ENCODE results near the gene SPRR3. TPM values are rescaled to one million over a fixed set of nuclear protein-coding genes. Genes with fewer than 3 reads are reported as not detected.

SPRR3 gene
- total RNA-seq, 1 experiment from 2014 or later = 0.57 TPM

DNA sequence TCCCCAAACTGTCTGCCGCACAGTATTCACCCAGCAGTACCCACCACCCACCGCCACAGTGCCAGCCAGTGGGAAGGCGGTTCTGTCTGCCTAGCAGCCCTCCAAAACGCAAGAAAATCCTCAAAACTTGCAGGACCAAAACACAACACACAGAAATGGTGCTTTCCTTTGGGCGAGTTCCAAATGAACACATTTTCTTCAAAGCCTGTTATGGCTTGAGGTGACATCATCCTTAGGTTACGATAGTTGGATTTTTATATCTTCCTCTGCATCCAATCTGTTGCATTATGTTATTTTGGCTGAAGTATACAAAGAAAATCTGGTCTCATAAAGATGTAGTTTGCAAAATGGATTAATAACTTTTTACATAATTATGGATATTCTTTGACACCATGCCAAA lies 8.4 kb upstream of the SPRR3 start:
- no peaks in the 10 kb centered on the region for H3F3A ChIP-seq (ENCODE audit: insufficient read depth, low read depth)
- H3K4me3 ChIP-seq = no peak overlapping the region
- POLR2A ChIA-PET (ENCODE audit: unreplicated experiment) = no interaction called here
- H3K4me1 ChIP-seq (replicated peaks; ENCODE audit: insufficient read depth) = no peaks in the 10 kb centered on the region
- BruUV-seq (replicated peaks) = no TSS peak
- H3K79me2 ChIP-seq (ENCODE audit: low read depth) = no peaks in the 10 kb centered on the region
- no peaks in the 10 kb centered on the region for H3K36me3 ChIP-seq (ENCODE audit: low read depth)
- H2AFZ ChIP-seq = no peak overlapping the region
- CTCF ChIA-PET = no interaction called here
- TF ChIP-seq EZH2 (IDR thresholded peaks at IDR 0.05; ENCODE audit: low read depth) (no peak), CTCF (conservative IDR thresholded peaks at IDR 0.05) (no peak)
- no peaks in the 10 kb centered on the region for H3K9me3 ChIP-seq (ENCODE audit: insufficient read depth, low read depth)
- no peaks in the 10 kb centered on the region for H4K20me1 ChIP-seq (ENCODE audit: insufficient read depth)
- H3K9me2 ChIP-seq (ENCODE audit: insufficient read depth) = no peaks in the 10 kb centered on the region
- no peaks in the 10 kb centered on the region for H3K27me3 ChIP-seq (ENCODE audit: insufficient read depth, low read depth)
- no peak overlapping the region for H3K27ac ChIP-seq
- intact Hi-C loops (cut with micrococcal nuclease; ENCODE audit: unreplicated experiment) = no loop called here
- no peak overlapping the region for H3K4me2 ChIP-seq
- no peak for DNase-seq

GRCh38 chr1:152995842-152996241 lies 5.7 kb upstream of the SPRR3 start:
- POLR2A ChIA-PET (ENCODE audit: unreplicated experiment) = no interaction called here
- H3K4me2 ChIP-seq = no peak overlapping the region
- no peaks in the 10 kb centered on the region for H3K79me2 ChIP-seq (ENCODE audit: low read depth)
- H4K20me1 ChIP-seq (ENCODE audit: insufficient read depth) = no peaks in the 10 kb centered on the region
- H3K36me3 ChIP-seq (ENCODE audit: low read depth) = no peaks in the 10 kb centered on the region
- no peaks in the 10 kb centered on the region for H3K9me2 ChIP-seq (ENCODE audit: insufficient read depth)
- no TSS peak for BruUV-seq (replicated peaks)
- H3K4me1 ChIP-seq (replicated peaks; ENCODE audit: insufficient read depth) = peaks cover 20% of the 10 kb centered on the region
- H3K27ac ChIP-seq = no peak overlapping the region
- no peaks in the 10 kb centered on the region for H3K27me3 ChIP-seq (ENCODE audit: insufficient read depth, low read depth)
- intact Hi-C loops (cut with micrococcal nuclease; ENCODE audit: unreplicated experiment) = no loop called here
- CTCF ChIA-PET = no interaction called here
- peaks cover 11% of the 10 kb centered on the region; the same call in 1 of the 2 replicates for H3F3A ChIP-seq (ENCODE audit: insufficient read depth, low read depth)
- no peaks in the 10 kb centered on the region for H3K9me3 ChIP-seq (ENCODE audit: insufficient read depth, low read depth)
- no peak for TF ChIP-seq CTCF (conservative IDR thresholded peaks at IDR 0.05)
- H3K4me3 ChIP-seq = no peak overlapping the region
- DNase-seq = no peak
- H2AFZ ChIP-seq = no peak overlapping the region

DNA sequence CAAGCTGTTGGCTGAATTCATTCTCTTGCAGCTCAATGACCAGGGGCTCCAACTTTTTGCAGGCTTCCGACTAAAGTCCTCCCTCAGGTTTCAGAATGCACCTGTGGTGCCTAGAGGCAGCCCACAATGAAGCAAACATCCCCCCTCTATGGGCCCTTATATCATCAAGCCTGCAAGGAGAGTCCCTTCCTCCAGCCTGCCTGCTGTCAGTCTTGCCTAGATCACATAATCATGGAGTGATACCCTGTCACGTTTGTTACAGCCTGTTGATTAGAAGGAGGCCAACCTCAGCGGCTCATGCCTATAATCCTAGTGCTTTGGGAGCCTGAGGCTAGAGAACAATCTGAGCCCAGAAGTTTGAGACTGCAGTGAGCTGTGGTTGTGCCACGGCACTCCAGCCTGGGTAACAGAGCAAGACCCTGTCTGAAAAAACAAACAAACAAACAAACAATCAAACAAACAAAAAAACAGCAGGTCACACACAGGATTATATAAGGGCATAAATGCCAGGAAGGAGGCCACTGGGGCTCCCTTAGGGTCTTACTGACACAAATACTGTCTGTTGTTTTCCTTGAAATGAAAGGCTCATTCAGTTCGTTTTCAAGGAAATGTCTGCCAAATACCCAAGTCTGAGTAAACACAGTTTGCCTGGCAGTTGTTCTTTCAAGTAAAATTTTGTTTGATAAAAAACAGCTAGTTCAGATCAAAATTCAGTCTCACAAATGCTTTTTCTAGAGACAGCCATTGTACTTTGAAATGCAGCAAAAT lies 4.7 kb upstream of the SPRR3 start:
- peaks cover 30% of the 10 kb centered on the region for H3K4me1 ChIP-seq (replicated peaks; ENCODE audit: insufficient read depth)
- H3K79me2 ChIP-seq (ENCODE audit: low read depth) = no peaks in the 10 kb centered on the region
- POLR2A ChIA-PET (ENCODE audit: unreplicated experiment) = no interaction called here
- no peaks in the 10 kb centered on the region for H4K20me1 ChIP-seq (ENCODE audit: insufficient read depth)
- H3K9me2 ChIP-seq (ENCODE audit: insufficient read depth) = no peaks in the 10 kb centered on the region
- DNase-seq = no peak
- no peak overlapping the region for H3K4me3 ChIP-seq
- CTCF ChIA-PET = no interaction called here
- no peaks in the 10 kb centered on the region for H3K36me3 ChIP-seq (ENCODE audit: low read depth)
- intact Hi-C loops (cut with micrococcal nuclease; ENCODE audit: unreplicated experiment) = no loop called here
- H3F3A ChIP-seq (ENCODE audit: insufficient read depth, low read depth) = peaks cover 21% of the 10 kb centered on the region
- H3K9me3 ChIP-seq (ENCODE audit: insufficient read depth, low read depth) = no peaks in the 10 kb centered on the region
- H3K27ac ChIP-seq = no peak overlapping the region
- no peaks in the 10 kb centered on the region for H3K27me3 ChIP-seq (ENCODE audit: insufficient read depth, low read depth)
- H2AFZ ChIP-seq = no peak overlapping the region
- no peak overlapping the region for H3K4me2 ChIP-seq
- BruUV-seq (replicated peaks) = no TSS peak
- TF ChIP-seq CTCF (conservative IDR thresholded peaks at IDR 0.05) = no peak
- no peak for TF ChIP-seq EZH2 (IDR thresholded peaks at IDR 0.05; ENCODE audit: low read depth)

Data from PC-9 (cell line).